ENCODE results near the gene PDE4D. TPM values are rescaled to one million over a fixed set of nuclear protein-coding genes. Genes with fewer than 3 reads are reported as not detected.

PDE4D gene
- total RNA-seq, 4 donors from 2014 or later, result 15.9 to 66.3 (median 48.7) TPM

- H3K27ac ChIP-seq, result peak overlapping the region; percentile 26 to 88 (median 78)
These were observed 768.2 kb downstream of the PDE4D start for GRCh38 chr5:59125011-59125961.

GRCh38 chr5:59123595-59124561 lies 769.6 kb downstream of the PDE4D start:
- H3K4me3 ChIP-seq, result no peak overlapping the region
- H3K9me3 ChIP-seq, result no peaks in the 10 kb centered on the region
- DNase-seq (ENCODE audit: low spot score in 2 of 2), result no peak
- H3K27ac ChIP-seq, result peak overlapping the region in 3 of 4 donors; percentile 27 to 79 (median 47)
- no peaks in the 10 kb centered on the region for H3K36me3 ChIP-seq
- peaks cover 0 to 31% (median 8%) of the 10 kb centered on the region in 4 donors for H3K4me1 ChIP-seq
- no peaks in the 10 kb centered on the region for H3K27me3 ChIP-seq
- WGBS, 2 donors, result 51% methylated on average over 5 of the region's 5 CpGs
- TF ChIP-seq POLR2A (IDR thresholded peaks at IDR 0.05) (no peak), CTCF (IDR thresholded peaks at IDR 0.05) (no peak), EP300 (IDR thresholded peaks at IDR 0.05) (no peak)

More at GRCh38 chr5:59125011-59125961, 768.2 kb downstream of the PDE4D start:
- 50 to 53% methylated on average over 9 of the region's 9 CpGs for WGBS, 2 donors
- no peaks in the 10 kb centered on the region for H3K36me3 ChIP-seq
- H3K4me3 ChIP-seq, result peak overlapping the region in 1 of 4 donors; percentile 11
- no peak for TF ChIP-seq CTCF (IDR thresholded peaks at IDR 0.05)
- no peak for TF ChIP-seq POLR2A (IDR thresholded peaks at IDR 0.05)
- TF ChIP-seq EP300 (IDR thresholded peaks at IDR 0.05), result no peak
- no peaks in the 10 kb centered on the region for H3K27me3 ChIP-seq
- H3K4me1 ChIP-seq, result peaks cover 0 to 31% (median 8%) of the 10 kb centered on the region in 4 donors
- DNase-seq (ENCODE audit: low spot score in 2 of 2), result no peak
- no peaks in the 10 kb centered on the region for H3K9me3 ChIP-seq

GRCh38 chr5:59119480-59119879 lies 774.0 kb downstream of the PDE4D start:
- WGBS, 2 donors, result 91 to 96% methylated on average over 1 of the region's 1 CpG
- no peak for TF ChIP-seq POLR2A (IDR thresholded peaks at IDR 0.05)
- no peak for TF ChIP-seq EP300 (IDR thresholded peaks at IDR 0.05)
- TF ChIP-seq CTCF (IDR thresholded peaks at IDR 0.05), result no peak
- Histone ChIP-seq H3K27me3 (no peaks in the 10 kb centered on the region), H3K27ac (no peak overlapping the region), H3K4me3 (no peak overlapping the region), H3K9me3 (no peaks in the 10 kb centered on the region), H3K36me3 (no peaks in the 10 kb centered on the region), H3K4me1 (peaks cover 0 to 1% (median 0%) of the 10 kb centered on the region in 4 donors)
- DNase-seq (ENCODE audit: low spot score in 2 of 2), result no peak

- Histone ChIP-seq H3K36me3 (no peaks in the 10 kb centered on the region), H3K9me3 (no peaks in the 10 kb centered on the region), H3K4me3 (no peak overlapping the region), H3K27me3 (no peaks in the 10 kb centered on the region), H3K27ac (no peak overlapping the region), H3K4me1 (no peaks in the 10 kb centered on the region)
- DNase-seq (ENCODE audit: low spot score in 2 of 2), result no peak
- 85 to 93% methylated on average over 3 of the region's 3 CpGs for WGBS, 2 donors
- TF ChIP-seq EP300 (IDR thresholded peaks at IDR 0.05) (no peak), POLR2A (IDR thresholded peaks at IDR 0.05) (no peak), CTCF (IDR thresholded peaks at IDR 0.05) (no peak)
These were observed 776.2 kb downstream of the PDE4D start for GRCh38 chr5:59117320-59117719.

All from tibial nerve (tissue), 4 donors.